ENCODE data around the gene WDR36.
"Not testable (repeated sequence)": the region's sequence is repeated elsewhere in the genome, so short reads cannot be mapped to it uniquely, and the experiment has no call there.

The WDR36 gene

DNA sequence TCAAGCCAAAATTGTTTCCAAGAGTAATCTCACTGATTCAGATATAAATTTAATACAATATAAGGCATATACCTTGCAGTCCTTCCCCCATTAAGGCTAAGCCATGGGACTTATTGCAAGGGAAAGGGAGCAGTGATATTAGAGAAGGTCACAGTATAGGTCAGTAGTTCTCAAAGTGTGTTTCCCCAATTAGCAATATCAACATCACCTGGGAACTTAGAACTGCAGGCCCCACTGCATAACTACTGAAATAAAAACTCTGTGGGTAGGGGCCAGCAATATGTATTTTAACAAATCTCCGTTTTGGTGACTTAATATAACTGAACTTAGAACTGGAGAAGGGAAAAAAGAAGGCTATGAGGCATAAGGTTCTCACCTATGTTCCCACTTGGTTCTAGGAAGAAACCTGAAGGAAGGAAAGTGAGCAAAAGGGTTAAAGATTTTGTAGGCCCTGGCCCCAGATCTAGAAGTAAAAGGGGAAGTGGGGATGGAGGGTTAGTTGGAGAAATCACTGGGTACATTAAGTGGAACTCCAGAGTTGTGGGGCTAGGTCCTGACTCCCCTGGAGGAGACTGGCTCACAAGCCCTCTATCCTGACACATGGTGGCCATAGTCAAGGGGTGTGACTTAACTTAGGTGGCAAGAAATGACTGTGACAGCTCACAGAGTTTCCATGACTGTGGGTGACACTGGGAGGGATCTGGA, 40.7 kb downstream of the WDR36 start:
- H3K4me3 ChIP-seq (ENCODE audit: low read depth, low read length), result no peak overlapping the region
- DNase-seq (ENCODE audit: low read depth), result no peak
- TF ChIP-seq, protein P1, sequence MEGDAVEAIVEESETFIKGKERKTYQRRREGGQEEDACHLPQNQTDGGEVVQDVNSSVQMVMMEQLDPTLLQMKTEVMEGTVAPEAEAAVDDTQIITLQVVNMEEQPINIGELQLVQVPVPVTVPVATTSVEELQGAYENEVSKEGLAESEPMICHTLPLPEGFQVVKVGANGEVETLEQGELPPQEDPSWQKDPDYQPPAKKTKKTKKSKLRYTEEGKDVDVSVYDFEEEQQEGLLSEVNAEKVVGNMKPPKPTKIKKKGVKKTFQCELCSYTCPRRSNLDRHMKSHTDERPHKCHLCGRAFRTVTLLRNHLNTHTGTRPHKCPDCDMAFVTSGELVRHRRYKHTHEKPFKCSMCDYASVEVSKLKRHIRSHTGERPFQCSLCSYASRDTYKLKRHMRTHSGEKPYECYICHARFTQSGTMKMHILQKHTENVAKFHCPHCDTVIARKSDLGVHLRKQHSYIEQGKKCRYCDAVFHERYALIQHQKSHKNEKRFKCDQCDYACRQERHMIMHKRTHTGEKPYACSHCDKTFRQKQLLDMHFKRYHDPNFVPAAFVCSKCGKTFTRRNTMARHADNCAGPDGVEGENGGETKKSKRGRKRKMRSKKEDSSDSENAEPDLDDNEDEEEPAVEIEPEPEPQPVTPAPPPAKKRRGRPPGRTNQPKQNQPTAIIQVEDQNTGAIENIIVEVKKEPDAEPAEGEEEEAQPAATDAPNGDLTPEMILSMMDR (IDR thresholded peaks at IDR 0.05; ENCODE audit: control insufficient read depth, extremely low read depth, insufficient read depth), result no peak

DNA sequence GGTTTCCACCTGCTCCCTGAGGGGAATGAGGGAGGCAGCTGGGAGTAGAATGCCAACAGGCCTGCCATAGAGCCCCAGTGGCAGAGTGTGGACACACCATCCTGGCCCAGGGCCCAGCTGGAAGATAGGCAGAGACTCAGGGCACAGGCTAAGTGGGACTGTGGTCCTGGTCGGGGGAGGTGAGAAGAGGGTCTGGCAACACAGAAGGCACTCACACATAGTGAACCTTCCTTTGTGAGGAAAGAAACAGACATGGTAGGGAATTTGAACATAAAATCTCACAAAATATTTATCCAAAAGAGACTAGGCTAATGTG, 41.2 kb downstream of the WDR36 start:
- TF ChIP-seq, protein P1 (IDR thresholded peaks at IDR 0.05; ENCODE audit: control insufficient read depth, extremely low read depth, insufficient read depth), result no peak
- no peak overlapping the region for H3K4me3 ChIP-seq (ENCODE audit: low read depth, low read length)
- DNase-seq (ENCODE audit: low read depth), result no peak

DNA sequence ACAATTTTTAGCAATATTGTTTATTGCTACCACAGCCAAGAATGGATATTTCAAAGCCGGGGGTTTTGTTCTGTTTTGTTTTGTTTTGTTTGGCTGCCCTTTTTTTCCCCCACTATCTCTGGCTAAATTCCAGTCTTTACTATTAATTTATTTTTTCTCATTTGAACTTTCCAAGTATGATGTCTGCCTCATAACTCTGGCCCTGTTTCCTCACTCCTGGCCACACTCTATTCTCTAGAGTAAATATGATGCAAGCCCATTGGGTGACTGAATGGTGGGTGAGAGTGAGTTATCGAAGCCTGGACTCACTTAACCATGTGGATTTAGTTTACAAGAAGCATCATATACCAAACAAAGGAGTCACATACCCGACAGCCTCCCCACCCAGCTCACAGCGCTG, 41.9 kb downstream of the WDR36 start:
- no peak for DNase-seq (ENCODE audit: low read depth)
- TF ChIP-seq, protein P1 (IDR thresholded peaks at IDR 0.05; ENCODE audit: control insufficient read depth, extremely low read depth, insufficient read depth), result no peak
- no peak overlapping the region for H3K4me3 ChIP-seq (ENCODE audit: low read depth, low read length)

DNA sequence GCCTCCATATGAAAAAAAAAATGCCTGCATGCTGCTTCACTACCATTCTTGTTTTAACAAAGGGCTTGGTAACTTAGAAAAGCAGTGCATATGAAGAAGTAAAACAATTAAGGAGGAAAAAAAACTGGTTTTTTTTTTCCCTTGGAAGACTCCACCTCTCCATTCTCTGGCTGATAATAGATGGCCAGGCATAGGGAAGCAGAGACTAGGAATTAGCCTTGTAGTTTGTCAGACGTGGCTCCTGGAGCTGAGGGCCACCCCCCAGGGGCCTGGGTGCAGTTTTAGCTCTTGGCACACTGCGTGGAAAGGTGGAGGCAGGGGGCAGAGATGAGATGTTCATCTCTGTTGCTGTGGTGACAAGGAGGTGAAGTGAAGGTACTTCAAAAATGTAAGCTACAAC, 42.7 kb downstream of the WDR36 start:
- no peak overlapping the region for H3K4me3 ChIP-seq (ENCODE audit: low read depth, low read length)
- TF ChIP-seq, protein P1 (IDR thresholded peaks at IDR 0.05; ENCODE audit: control insufficient read depth, extremely low read depth, insufficient read depth), result no peak
- no peak for DNase-seq (ENCODE audit: low read depth)

DNA sequence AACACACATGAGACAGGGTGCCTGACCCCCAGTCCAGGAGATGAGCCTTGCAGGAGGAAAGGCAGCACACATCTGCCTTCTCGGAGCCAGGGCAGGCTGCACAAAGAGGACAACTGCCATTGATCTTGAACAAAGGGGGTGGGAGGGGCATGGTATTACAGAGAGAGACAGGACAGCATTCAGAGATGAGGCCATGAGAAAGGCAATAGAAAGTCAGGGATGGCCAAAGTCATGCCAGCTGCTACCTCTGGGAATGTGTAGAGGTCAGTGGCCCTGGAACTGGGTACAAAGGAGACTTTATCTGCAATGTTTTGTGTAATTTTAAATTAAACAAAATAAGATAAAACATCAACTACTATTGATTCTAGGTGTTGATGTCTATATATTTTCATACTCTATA, 43.2 kb downstream of the WDR36 start:
- H3K4me3 ChIP-seq (ENCODE audit: low read depth, low read length), result no peak overlapping the region
- DNase-seq (ENCODE audit: low read depth), result no peak
- TF ChIP-seq, protein P1 (IDR thresholded peaks at IDR 0.05; ENCODE audit: control insufficient read depth, extremely low read depth, insufficient read depth), result no peak

DNA sequence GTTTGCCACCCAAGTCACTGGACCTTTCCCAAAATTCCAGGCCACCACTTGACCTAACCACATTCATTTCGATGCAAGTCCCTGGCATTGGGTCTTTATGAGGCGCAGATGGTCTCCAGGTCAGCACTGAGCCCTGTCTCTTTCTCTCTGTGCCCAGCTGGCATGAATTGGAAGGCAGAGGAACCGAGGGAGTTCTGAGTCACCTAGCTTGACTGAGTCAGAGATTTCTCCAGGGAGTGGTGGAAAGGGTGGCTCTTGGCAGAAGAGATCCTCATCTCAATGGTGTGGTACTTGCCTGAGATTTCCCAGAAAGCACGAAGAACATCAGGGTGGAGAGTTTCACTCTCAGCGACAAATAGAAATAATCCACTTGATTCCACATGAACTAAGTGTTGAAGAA, 43.8 kb downstream of the WDR36 start:
- TF ChIP-seq, protein P1 (IDR thresholded peaks at IDR 0.05; ENCODE audit: control insufficient read depth, extremely low read depth, insufficient read depth), result no peak
- no peak for DNase-seq (ENCODE audit: low read depth)

DNA sequence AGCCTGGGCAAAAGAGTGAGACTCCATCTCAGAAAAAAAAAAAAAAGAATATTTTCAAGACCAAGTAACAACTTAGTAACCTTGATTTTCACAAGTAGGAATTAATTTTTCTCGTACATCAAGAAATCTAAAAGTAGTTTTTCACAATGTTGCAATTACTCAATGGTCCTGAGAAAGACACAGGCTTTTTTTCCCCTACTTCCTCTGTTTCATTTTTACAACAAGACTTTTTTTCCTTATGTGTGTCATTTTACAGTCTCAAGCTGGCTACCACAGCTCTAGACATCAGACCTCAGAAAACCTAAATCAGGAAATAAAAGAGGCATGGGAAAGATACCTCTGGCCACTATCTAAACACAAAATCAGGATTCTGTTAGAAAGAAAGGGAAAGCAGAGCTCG, 45.9 kb downstream of the WDR36 start:
- DNase-seq (ENCODE audit: low read depth), result no peak
- TF ChIP-seq, protein P1 (IDR thresholded peaks at IDR 0.05; ENCODE audit: control insufficient read depth, extremely low read depth, insufficient read depth), result no peak
- H3K4me3 ChIP-seq (ENCODE audit: low read depth, low read length), result no peak overlapping the region

More for the DNA sequence above, 43.8 kb downstream of the WDR36 start:
- H3K4me3 ChIP-seq (ENCODE audit: low read depth, low read length), result no peak overlapping the region

DNA sequence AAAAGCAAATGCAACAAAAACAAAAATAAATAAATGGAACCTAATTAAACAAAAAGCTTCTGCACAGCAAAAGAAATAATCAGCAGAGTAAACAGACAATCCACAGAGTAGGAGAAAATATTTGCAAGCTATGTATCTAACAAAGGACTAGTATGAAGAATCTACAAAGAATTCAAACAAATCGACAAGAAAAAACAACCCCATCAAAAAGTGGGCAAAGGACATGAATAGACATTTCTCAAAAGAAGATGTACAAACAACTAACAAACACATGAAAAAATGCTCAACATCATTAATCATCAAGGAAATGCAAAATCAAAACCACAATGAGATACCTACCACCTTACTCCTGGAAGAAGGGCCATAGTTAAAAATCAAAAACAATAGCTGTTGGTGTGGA, 49.3 kb downstream of the WDR36 start:
- not testable (repeated sequence) for DNase-seq (ENCODE audit: low read depth); H3K4me3 ChIP-seq (ENCODE audit: low read depth, low read length)

Measured in LNCaP clone FGC (cell line).